Esophagus muscularis mucosa (tissue), 4 donors: ENCODE results near the gene NBEA. TPM values are rescaled to one million over a fixed set of nuclear protein-coding genes. Genes with fewer than 3 reads are reported as not detected.

ENCODE experiments used
- DNase-seq: peaks from one replicate; pipeline ENCODE4 v3.0.0-alpha.2; 2017; ENCODE audit errors: extremely low spot score
- H3K27ac ChIP-seq, 4 donors: fragments of 200-600 bp; sonication (generic); replicated peaks in 1 of 4; 1 replicate in 3 of 4; 2 replicates in 1 of 4; pipeline ENCODE4 v1.5.1; 2016 to 2019; ENCODE audit warnings: mild to moderate bottlenecking in 1 of 4
- H3K27me3 ChIP-seq, 4 donors: fragments of 200-600 bp; sonication (generic); one replicate each; pipeline versions ENCODE4 v1.5.1 to v1.6.0; 2016 to 2019
- H3K36me3 ChIP-seq, 4 donors: fragments of 200-600 bp; sonication (generic); one replicate each; pipeline ENCODE4 v1.5.1; 2016 to 2019
- H3K4me1 ChIP-seq, 4 donors: fragments of 200-600 bp; sonication (generic); one replicate each; pipeline ENCODE4 v1.5.1; 2016 to 2019
- H3K4me3 ChIP-seq, 4 donors: fragments of 200-600 bp; sonication (generic); 1 replicate in 2 of 4; 2 replicates in 2 of 4; pipeline ENCODE4 v1.5.1; 2016 to 2019; ENCODE audit warnings: mild to moderate bottlenecking in 4 of 4, moderate library complexity in 1 of 4
- H3K9me3 ChIP-seq, 4 donors: fragments of 200-600 bp; sonication (generic); 1 replicate in 3 of 4; 2 replicates in 1 of 4; pipeline ENCODE4 v1.5.1; 2016 to 2019
- EP300 ChIP-seq: sonication (generic); formaldehyde crosslinking; IDR thresholded peaks from one replicate; pipeline ENCODE4 v1.6.1; 2017; ENCODE audit warnings: antibody characterized with exemption
- POLR2A ChIP-seq: fragments of 450-650 bp; IDR thresholded peaks from one replicate; pipeline ENCODE4 v1.6.1; 2017; ENCODE audit warnings: antibody characterized with exemption, moderate library complexity, mild to moderate bottlenecking, low read depth
- POLR2AphosphoS5 ChIP-seq, 2 donors: sonication (generic); formaldehyde crosslinking; IDR thresholded peaks; one replicate each; pipeline ENCODE4 v1.6.1; 2017; ENCODE audit warnings: antibody characterized with exemption in 2 of 2
- WGBS: methylation state at CpG from one replicate; pipeline ENCODE4 v1.1.5; 2018; 5-methylcytosine and 5-hydroxymethylcytosine counted together
- intact Hi-C: fragments of 100-400 bp; cut with DNase I; formaldehyde crosslinking; loops from one replicate; pipeline ENCODE4 v1.15.1; 2023
- total RNA-seq, 4 donors: library from RNA; depleted of rRNA; stranded (reverse); fragments of >200 nt; gene quantifications; one replicate each; pipeline versions ENCODE4 v1.1.0 to v1.2.1, GENCODE V29; 2016
- TF ChIP-seq, protein P1 (sequence below), 3 experiments: fragments of 200-600 bp in 2 of 3; fragments of 450-650 bp in 1 of 3; sonication (generic) in 2 of 3; IDR thresholded peaks; one replicate each; pipeline ENCODE4 v1.5.1; 2017 to 2019; ENCODE audit warnings: antibody characterized with exemption in 3 of 3, mild to moderate bottlenecking in 2 of 3, moderate library complexity in 1 of 3

NBEA gene
- total RNA-seq, 4 donors from 2014 or later: 21.0 to 30.8 (median 25.0) TPM

DNA sequence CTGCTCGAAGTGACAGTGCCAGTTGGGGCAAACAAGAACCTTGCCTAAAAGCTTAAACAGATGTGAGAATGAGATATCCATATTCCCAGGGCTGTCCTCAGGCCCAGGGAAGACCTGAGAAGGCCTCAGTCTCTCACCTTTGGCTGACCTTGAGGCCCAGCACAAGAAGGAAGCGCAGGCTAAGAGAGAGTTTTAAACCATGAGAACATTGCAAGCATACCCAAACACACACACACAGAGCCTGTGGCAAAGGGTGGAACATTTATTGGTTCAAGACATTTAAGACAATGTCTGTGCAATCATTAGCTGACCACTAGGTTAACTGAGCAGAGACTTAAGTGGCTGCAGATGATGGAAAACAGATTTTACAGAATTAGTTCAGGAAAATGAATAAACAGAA, 248.2 kb downstream of the NBEA start:
- Histone ChIP-seq H3K27ac (no peak overlapping the region), H3K36me3 (peaks cover 0 to 7% (median 0%) of the 10 kb centered on the region in 4 donors), H3K9me3 (no peaks in the 10 kb centered on the region), H3K27me3 (no peaks in the 10 kb centered on the region), H3K4me1 (no peaks in the 10 kb centered on the region), H3K4me3 (no peak overlapping the region)
- DNase-seq: no peak
- no peak for TF ChIP-seq EP300
- TF ChIP-seq, protein P1, sequence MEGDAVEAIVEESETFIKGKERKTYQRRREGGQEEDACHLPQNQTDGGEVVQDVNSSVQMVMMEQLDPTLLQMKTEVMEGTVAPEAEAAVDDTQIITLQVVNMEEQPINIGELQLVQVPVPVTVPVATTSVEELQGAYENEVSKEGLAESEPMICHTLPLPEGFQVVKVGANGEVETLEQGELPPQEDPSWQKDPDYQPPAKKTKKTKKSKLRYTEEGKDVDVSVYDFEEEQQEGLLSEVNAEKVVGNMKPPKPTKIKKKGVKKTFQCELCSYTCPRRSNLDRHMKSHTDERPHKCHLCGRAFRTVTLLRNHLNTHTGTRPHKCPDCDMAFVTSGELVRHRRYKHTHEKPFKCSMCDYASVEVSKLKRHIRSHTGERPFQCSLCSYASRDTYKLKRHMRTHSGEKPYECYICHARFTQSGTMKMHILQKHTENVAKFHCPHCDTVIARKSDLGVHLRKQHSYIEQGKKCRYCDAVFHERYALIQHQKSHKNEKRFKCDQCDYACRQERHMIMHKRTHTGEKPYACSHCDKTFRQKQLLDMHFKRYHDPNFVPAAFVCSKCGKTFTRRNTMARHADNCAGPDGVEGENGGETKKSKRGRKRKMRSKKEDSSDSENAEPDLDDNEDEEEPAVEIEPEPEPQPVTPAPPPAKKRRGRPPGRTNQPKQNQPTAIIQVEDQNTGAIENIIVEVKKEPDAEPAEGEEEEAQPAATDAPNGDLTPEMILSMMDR (IDR thresholded peaks at IDR 0.05): no peak
- intact Hi-C loops: no loop called here
- 76% methylated on average over 2 of the region's 2 CpGs for WGBS

DNA sequence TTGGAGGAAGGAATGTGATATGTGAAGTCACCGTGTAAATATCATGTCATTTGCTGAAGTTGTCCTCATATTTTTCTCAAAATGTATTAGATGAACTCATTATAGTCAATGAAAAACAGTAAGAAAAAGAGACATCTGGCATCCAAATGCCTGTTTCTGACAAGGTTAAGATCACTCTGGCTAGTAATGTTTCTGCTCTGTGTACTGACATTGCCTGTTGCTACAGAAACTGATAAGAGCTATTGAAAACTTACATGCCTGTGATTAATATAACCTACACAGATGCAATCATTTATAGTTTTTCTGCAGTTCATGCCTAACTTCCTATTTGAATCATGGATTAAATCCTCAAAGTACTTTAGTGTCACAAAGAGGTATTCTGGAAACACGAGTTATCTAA, 249.8 kb downstream of the NBEA start:
- no peaks in the 10 kb centered on the region for H3K27me3 ChIP-seq
- H3K36me3 ChIP-seq: peaks cover 5 to 13% (median 6%) of the 10 kb centered on the region in 4 donors
- intact Hi-C loops: no loop called here
- no peak for DNase-seq
- TF ChIP-seq EP300 (no peak), POLR2A (no peak), POLR2AphosphoS5 (IDR thresholded peaks at IDR 0.05) (no peak)
- TF ChIP-seq, protein P1 (IDR thresholded peaks at IDR 0.05): no peak
- H3K4me1 ChIP-seq: no peaks in the 10 kb centered on the region
- no peak overlapping the region for H3K4me3 ChIP-seq
- 88% methylated on average over 2 of the region's 2 CpGs for WGBS
- no peak overlapping the region for H3K27ac ChIP-seq
- H3K9me3 ChIP-seq: no peaks in the 10 kb centered on the region

DNA sequence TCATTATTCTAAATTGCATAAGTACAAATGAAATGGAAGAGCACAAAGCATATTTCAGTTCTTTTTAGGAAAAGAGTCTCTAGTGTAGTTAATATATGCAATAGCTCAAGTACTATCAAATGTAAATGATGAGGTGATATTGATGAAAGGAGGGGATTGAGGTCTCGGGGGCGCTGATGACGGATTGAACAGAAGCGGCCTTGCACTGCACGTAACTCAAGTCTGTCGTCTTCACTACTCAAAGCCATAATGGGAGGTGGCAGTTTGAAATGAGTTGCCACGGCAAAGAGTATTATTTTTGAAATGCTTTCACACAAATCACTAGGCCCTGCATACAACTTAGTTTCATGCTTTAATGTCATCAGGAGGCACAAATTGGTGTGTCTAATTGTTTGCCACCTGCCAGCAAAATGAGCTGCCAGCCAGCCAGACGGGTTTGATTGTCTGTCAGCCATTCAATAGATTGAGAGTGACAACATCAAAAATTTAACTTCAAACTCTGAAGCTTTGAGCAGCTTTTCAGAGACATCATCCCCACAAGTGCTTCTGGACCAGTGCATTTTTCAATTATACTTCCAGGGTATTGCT, 256.6 kb downstream of the NBEA start:
- 91% methylated on average over 8 of the region's 8 CpGs for WGBS
- H3K36me3 ChIP-seq: peaks cover 5 to 9% (median 6%) of the 10 kb centered on the region in 4 donors
- no peaks in the 10 kb centered on the region for H3K9me3 ChIP-seq
- H3K4me3 ChIP-seq: no peak overlapping the region
- H3K4me1 ChIP-seq: no peaks in the 10 kb centered on the region
- intact Hi-C loops: no loop called here
- no peak overlapping the region for H3K27ac ChIP-seq
- DNase-seq: no peak
- TF ChIP-seq POLR2A: no peak
- TF ChIP-seq, protein P1 (IDR thresholded peaks at IDR 0.05): no peak
- TF ChIP-seq POLR2AphosphoS5 (IDR thresholded peaks at IDR 0.05): no peak
- TF ChIP-seq EP300: no peak
- H3K27me3 ChIP-seq: no peaks in the 10 kb centered on the region

DNA sequence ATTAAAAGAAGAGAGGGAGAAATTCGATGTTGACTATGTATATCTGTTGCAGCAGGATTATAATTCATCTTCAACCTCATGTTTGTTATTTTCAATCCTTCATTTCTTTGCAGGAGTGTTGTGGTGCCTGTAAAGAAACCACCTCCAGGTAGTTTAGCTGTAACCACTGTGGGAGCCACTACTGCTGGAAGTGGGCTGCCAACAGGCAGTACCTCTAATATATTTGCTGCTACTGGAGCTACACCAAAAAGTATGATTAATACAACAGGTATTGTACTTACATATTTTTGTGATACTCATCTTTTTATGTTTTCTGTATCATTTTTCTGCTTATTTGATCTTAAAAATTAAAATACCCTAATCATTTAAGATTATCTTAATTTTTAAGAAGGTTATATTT, 266.5 kb downstream of the NBEA start:
- intact Hi-C loops: no loop called here
- 87% methylated on average over 1 of the region's 1 CpG for WGBS

DNA sequence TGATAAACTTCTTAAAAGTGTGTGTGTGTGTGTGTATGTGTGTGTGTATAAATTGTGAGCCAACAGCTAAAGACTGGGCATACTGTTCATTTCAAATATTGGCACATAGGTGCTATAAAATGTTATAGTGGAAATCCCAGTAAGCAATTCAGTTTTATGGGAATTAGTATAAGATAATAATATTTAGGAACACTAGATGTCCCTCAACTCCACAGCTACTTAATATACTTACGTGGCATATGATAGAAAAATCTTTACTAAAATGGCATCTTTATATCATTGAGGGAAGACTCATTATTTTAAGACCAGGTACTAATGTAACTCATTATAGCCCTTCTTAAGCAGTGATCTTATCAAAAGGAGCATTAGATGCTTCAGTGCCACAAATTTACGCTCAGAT, 268.2 kb downstream of the NBEA start:
- WGBS: 73% methylated on average over 2 of the region's 2 CpGs
- Histone ChIP-seq H3K4me1 (no peaks in the 10 kb centered on the region), H3K27me3 (no peaks in the 10 kb centered on the region), H3K27ac (no peak overlapping the region), H3K4me3 (no peak overlapping the region), H3K9me3 (no peaks in the 10 kb centered on the region), H3K36me3 (no peaks in the 10 kb centered on the region)
- intact Hi-C loops: no loop called here
- TF ChIP-seq POLR2A (no peak), POLR2AphosphoS5 (IDR thresholded peaks at IDR 0.05) (no peak), EP300 (no peak)
- TF ChIP-seq, protein P1 (IDR thresholded peaks at IDR 0.05): no peak
- no peak for DNase-seq

More for the DNA sequence above, 266.5 kb downstream of the NBEA start:
- H3K27me3 ChIP-seq: no peaks in the 10 kb centered on the region
- no peak for DNase-seq
- H3K4me3 ChIP-seq: no peak overlapping the region
- TF ChIP-seq, protein P1 (IDR thresholded peaks at IDR 0.05): no peak
- no peaks in the 10 kb centered on the region for H3K9me3 ChIP-seq
- H3K36me3 ChIP-seq: no peaks in the 10 kb centered on the region
- H3K27ac ChIP-seq: no peak overlapping the region
- no peaks in the 10 kb centered on the region for H3K4me1 ChIP-seq
